ENCODE measurements around the gene PDCD1.

Gene PDCD1

GRCh38 chr2:241895427-241895711 lies 36.7 kb upstream of the PDCD1 start:
- no peak for DNase-seq

GRCh38 chr2:241894681-241895426 lies 36.2 kb upstream of the PDCD1 start:
- no peak for DNase-seq

GRCh38 chr2:241894056-241894641 lies 35.5 kb upstream of the PDCD1 start:
- DNase-seq = no peak

- no peak for DNase-seq
Measured at GRCh38 chr2:241893265-241893664, 34.6 kb upstream of the PDCD1 start.

GRCh38 chr2:241892299-241893137 lies 33.8 kb upstream of the PDCD1 start:
- DNase-seq = no peak

GRCh38 chr2:241891988-241892298 lies 33.2 kb upstream of the PDCD1 start:
- DNase-seq = no peak

- DNase-seq = no peak
Measured at GRCh38 chr2:241891315-241891987, 32.8 kb upstream of the PDCD1 start.

GRCh38 chr2:241890524-241891235 lies 32.0 kb upstream of the PDCD1 start:
- no peak for DNase-seq

GRCh38 chr2:241888641-241889040 lies 29.9 kb upstream of the PDCD1 start:
- DNase-seq = no peak

GRCh38 chr2:241887806-241888522 lies 29.3 kb upstream of the PDCD1 start:
- DNase-seq = no peak

- no peak for DNase-seq
Measured at GRCh38 chr2:241886840-241887447, 28.2 kb upstream of the PDCD1 start.

- no peak for DNase-seq
Measured at GRCh38 chr2:241885946-241886643, 27.4 kb upstream of the PDCD1 start.

- no peak for DNase-seq
Measured at GRCh38 chr2:241885291-241885945, 26.7 kb upstream of the PDCD1 start.

- DNase-seq = no peak
Measured at GRCh38 chr2:241884951-241885290, 26.2 kb upstream of the PDCD1 start.

GRCh38 chr2:241882091-241882625 lies 23.5 kb upstream of the PDCD1 start:
- DNase-seq = no peak

GRCh38 chr2:241880311-241881073 lies 21.8 kb upstream of the PDCD1 start:
- no peak for DNase-seq

- DNase-seq = no peak
Measured at GRCh38 chr2:241879326-241879725, 20.6 kb upstream of the PDCD1 start.

GRCh38 chr2:241877989-241878970 lies 19.6 kb upstream of the PDCD1 start:
- DNase-seq = peak; percentile 76 to 82

Measured in CD4-positive, alpha-beta T cell treated with Interleukin-1 beta for 1 hour (primary cell).